ENCODE results near the gene FAM219A. TPM values are rescaled to one million over a fixed set of nuclear protein-coding genes. Genes with fewer than 3 reads are reported as not detected.

The FAM219A gene
- total RNA-seq, 4 donors from 2014 or later, result 2.3 to 33.0 (median 14.9) TPM

DNA sequence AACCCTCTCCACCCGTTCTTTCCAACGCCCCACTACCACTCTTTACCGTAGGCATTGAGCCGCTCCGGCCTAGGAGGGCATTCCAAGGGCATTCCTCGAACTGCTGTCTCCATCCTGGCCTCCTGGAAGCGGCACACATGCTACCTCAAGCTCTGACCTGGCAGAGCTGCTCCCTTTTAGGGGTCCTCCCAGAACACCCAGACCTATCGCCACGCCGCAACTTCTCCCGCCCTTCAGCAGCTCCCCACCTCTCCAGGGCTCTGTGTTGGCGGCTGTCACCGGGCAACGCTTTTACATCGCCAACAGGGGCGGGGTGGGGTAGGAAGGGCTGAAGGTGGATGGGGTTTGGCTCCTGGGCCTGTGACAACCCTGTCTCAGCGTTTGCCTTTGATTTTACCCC, 77.0 kb downstream of the FAM219A start:
- Histone ChIP-seq H3K27ac (peak overlapping the region in 1 of 2 donors; percentile 32), H3K9me3 (no peaks in the 10 kb centered on the region), H3K27me3 (no peaks in the 10 kb centered on the region), H3K36me3 (no peaks in the 10 kb centered on the region), H3K4me3 (peak overlapping the region in 1 of 2 donors; percentile 43), H3K4me1 (peaks cover 0 to 4% of the 10 kb centered on the region in 2 donors)
- DNase-seq, result no peak
- intact Hi-C loops (cut with DNase I; ENCODE audit: low total_unique reads), result no loop called here
- TF ChIP-seq CTCF (IDR thresholded peaks at IDR 0.05) (no peak), POLR2A (IDR thresholded peaks at IDR 0.05) (no peak)

- H3K4me1 ChIP-seq, result peaks cover 0 to 4% of the 10 kb centered on the region in 2 donors
- DNase-seq, result peak; percentile 73 to 80
- peak overlapping the region; percentile 43 for H3K4me3 ChIP-seq
- no peaks in the 10 kb centered on the region for H3K9me3 ChIP-seq
- TF ChIP-seq CTCF (IDR thresholded peaks at IDR 0.05) (no peak), POLR2A (IDR thresholded peaks at IDR 0.05) (peak in 1 of 2 donors; percentile 53)
- peak overlapping the region in 1 of 2 donors; percentile 32 for H3K27ac ChIP-seq
- H3K27me3 ChIP-seq, result no peaks in the 10 kb centered on the region
- intact Hi-C loops (cut with DNase I; ENCODE audit: low total_unique reads), result no loop called here
- no peaks in the 10 kb centered on the region for H3K36me3 ChIP-seq
Observed at GRCh38 chr9:34380511-34381315, 77.7 kb downstream of the FAM219A start.

- peak overlapping the region; percentile 11 to 35 for H3K27ac ChIP-seq
- no peaks in the 10 kb centered on the region for H3K27me3 ChIP-seq
- peaks cover 0 to 4% of the 10 kb centered on the region in 2 donors for H3K4me1 ChIP-seq
- no peaks in the 10 kb centered on the region for H3K36me3 ChIP-seq
- no peaks in the 10 kb centered on the region for H3K9me3 ChIP-seq
- TF ChIP-seq CTCF (IDR thresholded peaks at IDR 0.05) (no peak), POLR2A (IDR thresholded peaks at IDR 0.05) (no peak)
- intact Hi-C loops (cut with DNase I; ENCODE audit: low total_unique reads), result no loop called here
- peak overlapping the region; percentile 7 to 10 for H3K4me3 ChIP-seq
- no peak for DNase-seq
Observed at GRCh38 chr9:34380034-34380510, 78.3 kb downstream of the FAM219A start.

DNA sequence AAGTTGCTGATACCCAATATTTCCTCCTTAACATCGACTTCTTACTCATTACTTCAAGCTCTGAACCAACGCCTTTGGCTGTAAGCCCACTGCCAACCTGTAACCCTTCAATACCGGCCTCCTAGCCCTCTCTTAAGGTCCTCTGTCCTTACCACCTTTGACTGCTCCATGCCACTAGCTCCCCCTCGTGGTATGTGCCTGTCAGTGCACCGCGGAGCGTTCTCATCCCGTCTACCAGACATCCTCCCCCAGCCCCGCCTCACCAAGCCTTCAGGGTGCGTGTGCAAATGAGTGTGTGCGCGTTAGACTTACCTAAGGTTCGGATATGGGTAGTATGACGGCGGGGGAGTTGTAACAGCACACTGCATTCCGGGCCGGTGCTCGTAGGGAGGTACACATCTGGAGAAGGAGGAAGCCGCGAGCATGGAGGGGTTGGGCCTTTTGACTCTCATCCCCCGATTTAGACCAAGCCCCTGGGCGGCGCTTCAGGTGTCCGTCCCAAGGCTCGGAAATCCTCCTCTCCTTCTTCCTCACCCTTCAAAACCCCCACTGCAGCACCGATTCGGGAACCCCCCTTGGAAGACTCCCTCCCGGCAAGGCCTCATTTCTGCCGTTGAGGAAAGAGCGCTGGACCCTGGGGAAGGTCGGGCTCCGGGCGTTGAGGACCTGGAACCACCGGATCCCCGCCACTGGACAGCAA, 78.9 kb downstream of the FAM219A start:
- peak overlapping the region; percentile 7 to 10 for H3K4me3 ChIP-seq
- intact Hi-C loops (cut with DNase I; ENCODE audit: low total_unique reads), result no loop called here
- H3K9me3 ChIP-seq, result no peaks in the 10 kb centered on the region
- peaks cover 0 to 4% of the 10 kb centered on the region in 2 donors for H3K4me1 ChIP-seq
- TF ChIP-seq POLR2A (IDR thresholded peaks at IDR 0.05) (no peak), CTCF (IDR thresholded peaks at IDR 0.05) (peak; percentile 86 to 96 (median 90))
- peak overlapping the region; percentile 11 to 35 for H3K27ac ChIP-seq
- peak; percentile 84 to 89 for DNase-seq
- no peaks in the 10 kb centered on the region for H3K36me3 ChIP-seq
- H3K27me3 ChIP-seq, result no peaks in the 10 kb centered on the region

All from uterus (tissue), 4 donors.